ENCODE data around the gene PDC. TPM values are rescaled to one million over a fixed set of nuclear protein-coding genes. Genes with fewer than 3 reads are reported as not detected.
"Not testable (repeated sequence)": the region's sequence is repeated elsewhere in the genome, so short reads cannot be mapped to it uniquely, and the experiment has no call there.

PDC gene
- polyA plus RNA-seq, 2 of the 4 experiments (the other 2 are of a cell fraction): not detected

DNA sequence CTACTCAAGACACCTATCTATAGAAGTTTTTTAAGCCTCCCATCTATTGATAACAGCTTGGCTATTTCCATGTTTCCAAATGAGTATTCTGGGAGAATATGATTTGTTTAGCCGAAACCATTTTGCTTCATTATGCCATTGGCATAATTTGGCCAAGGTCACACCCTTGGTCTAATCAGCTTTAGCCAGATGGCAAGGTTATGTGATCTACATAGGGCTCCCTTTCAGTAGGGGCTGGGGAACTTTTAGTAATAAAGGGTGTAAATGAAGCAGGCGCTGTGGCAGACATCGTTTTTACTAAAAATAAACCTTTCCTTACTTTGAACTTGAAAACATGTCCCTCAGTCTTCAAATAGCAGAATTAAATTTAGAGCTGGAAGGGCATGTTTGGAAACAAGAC is 3.0 kb upstream of the PDC start:
- 76% methylated on average over 3 of the region's 3 CpGs for WGBS (ENCODE audit: missing lambda C conversion rate)
- Histone ChIP-seq H3K4me1 (no peaks in the 10 kb centered on the region), H3K9me3 (no peaks in the 10 kb centered on the region), H3K27ac (no peak overlapping the region), H3K4me2 (no peak overlapping the region), H3K4me3 (no peak overlapping the region)
- CTCF ChIA-PET: no interaction called here
- no peak for FAIRE-seq
- no peak for ATAC-seq
- DNase-seq (ENCODE audit: low read depth in 1 of 2, low spot score in 1 of 2): no peak
- POLR2A ChIA-PET: no interaction called here
- TF ChIP-seq ELK1 (IDR thresholded peaks at IDR 0.05; ENCODE audit: low read depth, low read length) (no peak), EHMT2 (IDR thresholded peaks at IDR 0.05; ENCODE audit: low read depth) (no peak), HOXA7 (CRISPR knock-in tag; IDR thresholded peaks at IDR 0.05) (no peak), PHF8 (IDR thresholded peaks at IDR 0.05; ENCODE audit: borderline replicate concordance, low read depth) (no peak), CHD4 (IDR thresholded peaks at IDR 0.05; ENCODE audit: borderline replicate concordance) (no peak), ZFP36 (IDR thresholded peaks at IDR 0.05; ENCODE audit: borderline replicate concordance, partially characterized antibody) (no peak), HDAC2 (IDR thresholded peaks at IDR 0.05) (no peak), KDM5A (IDR thresholded peaks at IDR 0.05) (no peak), HEYL (CRISPR knock-in tag; IDR thresholded peaks at IDR 0.05) (no peak), RFX5 (IDR thresholded peaks at IDR 0.05) (no peak), TFCP2L1 (CRISPR knock-in tag; IDR thresholded peaks at IDR 0.05) (no peak), RCOR1 (IDR thresholded peaks at IDR 0.05; ENCODE audit: low read depth, low read length) (no peak), ZNF302 (CRISPR knock-in tag; IDR thresholded peaks at IDR 0.05) (no peak), MYC (IDR thresholded peaks at IDR 0.05; ENCODE audit: borderline replicate concordance, low read length) (no peak)
- TF ChIP-seq, protein P1, sequence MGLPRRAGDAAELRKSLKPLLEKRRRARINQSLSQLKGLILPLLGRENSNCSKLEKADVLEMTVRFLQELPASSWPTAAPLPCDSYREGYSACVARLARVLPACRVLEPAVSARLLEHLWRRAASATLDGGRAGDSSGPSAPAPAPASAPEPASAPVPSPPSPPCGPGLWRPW (IDR thresholded peaks at IDR 0.05): no peak

GRCh38 chr1:186463511-186463910 is 2.6 kb upstream of the PDC start:
- H3K9me3 ChIP-seq: no peaks in the 10 kb centered on the region
- FAIRE-seq (no peak), DNase-seq (ENCODE audit: low read depth in 1 of 2, low spot score in 1 of 2) (no peak), ATAC-seq (no peak)
- 92% methylated on average over 5 of the region's 5 CpGs for WGBS (ENCODE audit: missing lambda C conversion rate)
- H3K4me2 ChIP-seq: no peak overlapping the region
- POLR2A ChIA-PET: no interaction called here
- TF ChIP-seq KDM5A (IDR thresholded peaks at IDR 0.05) (no peak), NFE2L2 (conservative IDR thresholded peaks at IDR 0.05; ENCODE audit: low read length) (no peak), TP53 (CRISPR knock-in tag; IDR thresholded peaks at IDR 0.05) (no peak), GATA3 (IDR thresholded peaks at IDR 0.05; ENCODE audit: borderline replicate concordance) (no peak), POLR2AphosphoS2 (conservative IDR thresholded peaks at IDR 0.05; ENCODE audit: low read length) (no peak)
- no peak overlapping the region for H3K4me3 ChIP-seq
- H3K4me1 ChIP-seq: no peaks in the 10 kb centered on the region
- no peak overlapping the region for H3K27ac ChIP-seq
- CTCF ChIA-PET: no interaction called here

DNA sequence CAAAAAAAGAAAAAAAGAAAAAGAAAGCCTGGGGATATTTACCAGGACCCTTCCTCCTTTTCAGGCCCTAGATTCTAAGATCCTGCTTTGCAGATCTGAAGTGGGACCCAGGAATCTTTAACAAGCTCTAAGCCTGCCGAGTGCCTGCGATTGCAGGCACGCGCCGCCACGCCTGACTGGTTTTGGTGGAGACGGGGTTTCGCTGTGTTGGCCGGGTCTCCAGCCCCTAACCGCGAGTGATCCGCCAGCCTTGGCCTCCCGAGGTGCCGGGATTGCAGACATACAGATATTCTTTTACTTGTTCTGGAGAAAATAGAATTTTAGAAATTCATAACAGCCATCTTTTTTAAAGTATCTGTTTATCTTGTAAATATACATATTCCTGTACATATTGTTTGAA is 1.8 kb downstream of the PDC start:
- CTCF ChIA-PET; FAIRE-seq; H3K4me3 ChIP-seq; ATAC-seq; H3K4me2 ChIP-seq; H3K4me1 ChIP-seq; H3K27ac ChIP-seq; POLR2A ChIA-PET; H3K9me3 ChIP-seq; DNase-seq (ENCODE audit: low read depth in 1 of 2, low spot score in 1 of 2): not testable (repeated sequence)
- 91% methylated on average over 14 of the region's 14 CpGs for WGBS (ENCODE audit: missing lambda C conversion rate)

DNA sequence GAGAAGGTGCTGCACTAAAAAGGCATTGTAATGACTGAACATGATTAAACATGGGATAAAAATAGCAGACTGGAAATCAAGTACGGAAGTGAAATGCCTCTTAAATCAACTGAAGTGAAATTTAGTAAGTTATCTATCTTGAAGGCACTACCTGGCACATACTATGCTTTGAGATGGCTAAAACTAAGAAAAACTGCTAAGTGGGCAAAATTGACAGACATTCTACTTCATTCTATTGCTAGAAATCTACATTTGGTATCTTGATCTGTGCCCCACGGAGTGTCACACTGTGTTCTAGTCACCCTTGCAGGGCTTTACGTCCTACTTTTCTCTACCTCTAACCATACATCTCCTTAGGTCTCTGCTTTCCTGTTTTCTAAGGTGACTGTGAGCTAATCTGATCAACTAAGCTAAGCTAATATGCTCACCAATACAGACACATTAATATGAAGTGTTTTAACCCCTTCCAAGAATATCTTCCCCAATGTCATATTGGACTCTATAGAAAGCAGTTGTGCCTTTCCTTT is 4.1 kb downstream of the PDC start:
- 71% methylated on average over 3 of the region's 3 CpGs for WGBS (ENCODE audit: missing lambda C conversion rate)
- ATAC-seq: no peak
- ChIA-PET CTCF (no interaction called here), POLR2A (no interaction called here)
- no peaks in the 10 kb centered on the region for H3K9me3 ChIP-seq
- H3K4me1 ChIP-seq: no peaks in the 10 kb centered on the region
- DNase-seq (ENCODE audit: low read depth in 1 of 2, low spot score in 1 of 2): no peak
- no peak overlapping the region for H3K4me2 ChIP-seq
- TF ChIP-seq PBX3 (IDR thresholded peaks at IDR 0.05) (no peak), HOXB13 (CRISPR knock-in tag; IDR thresholded peaks at IDR 0.05; ENCODE audit: low read depth) (no peak), MAFK (IDR thresholded peaks at IDR 0.05; ENCODE audit: partially characterized antibody) (peak; percentile 92)
- no peak overlapping the region for H3K27ac ChIP-seq
- H3K4me3 ChIP-seq: no peak overlapping the region
- FAIRE-seq: no peak
